ENCODE data around the gene CES5A.

Gene CES5A

DNA sequence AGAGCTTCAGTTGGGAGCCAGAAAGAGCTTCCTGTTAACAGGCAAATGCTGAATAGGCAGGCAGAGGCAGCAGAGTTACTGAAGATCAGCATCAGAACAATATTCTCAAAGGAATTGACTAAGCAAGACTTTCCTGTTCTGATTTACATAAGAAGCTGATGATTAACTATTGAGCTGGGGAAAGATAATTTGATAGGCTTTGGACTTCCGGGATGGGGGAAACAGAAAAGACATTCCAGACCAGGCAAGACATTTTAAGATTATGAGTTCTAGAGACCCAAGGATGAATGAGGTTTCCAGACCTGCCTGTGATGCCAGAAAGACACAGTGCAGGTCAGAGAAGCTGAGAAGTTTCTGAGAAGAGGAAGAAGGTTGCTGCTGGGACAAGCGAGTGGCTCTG is at the start of gene CES5A:
Gene CES5A (minus strand): TSS at position 101 of the 400 bp plus-strand sequence. CDS start 152 bp downstream, outside the sequence.
- no peak for DNase-seq
- no peak within 1 kb of the TSS for H3K27ac ChIP-seq
- no peaks in the 10 kb centered on the region for H3K36me3 ChIP-seq (replicated peaks)
- H3K4me3 ChIP-seq (ENCODE audit: low read depth, low read length), result no peak within 1 kb of the TSS
- TF ChIP-seq, protein P1, sequence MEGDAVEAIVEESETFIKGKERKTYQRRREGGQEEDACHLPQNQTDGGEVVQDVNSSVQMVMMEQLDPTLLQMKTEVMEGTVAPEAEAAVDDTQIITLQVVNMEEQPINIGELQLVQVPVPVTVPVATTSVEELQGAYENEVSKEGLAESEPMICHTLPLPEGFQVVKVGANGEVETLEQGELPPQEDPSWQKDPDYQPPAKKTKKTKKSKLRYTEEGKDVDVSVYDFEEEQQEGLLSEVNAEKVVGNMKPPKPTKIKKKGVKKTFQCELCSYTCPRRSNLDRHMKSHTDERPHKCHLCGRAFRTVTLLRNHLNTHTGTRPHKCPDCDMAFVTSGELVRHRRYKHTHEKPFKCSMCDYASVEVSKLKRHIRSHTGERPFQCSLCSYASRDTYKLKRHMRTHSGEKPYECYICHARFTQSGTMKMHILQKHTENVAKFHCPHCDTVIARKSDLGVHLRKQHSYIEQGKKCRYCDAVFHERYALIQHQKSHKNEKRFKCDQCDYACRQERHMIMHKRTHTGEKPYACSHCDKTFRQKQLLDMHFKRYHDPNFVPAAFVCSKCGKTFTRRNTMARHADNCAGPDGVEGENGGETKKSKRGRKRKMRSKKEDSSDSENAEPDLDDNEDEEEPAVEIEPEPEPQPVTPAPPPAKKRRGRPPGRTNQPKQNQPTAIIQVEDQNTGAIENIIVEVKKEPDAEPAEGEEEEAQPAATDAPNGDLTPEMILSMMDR (IDR thresholded peaks at IDR 0.05; ENCODE audit: low read depth, low read length, missing control alignments), result no peak
- in situ Hi-C loops (cut with HindIII; ENCODE audit: low pct_ligation_motif_present, low sequenced_read_pairs), result no loop called here
- no peaks in the 10 kb centered on the region for H3K27me3 ChIP-seq (replicated peaks)

- in situ Hi-C loops (cut with HindIII; ENCODE audit: low pct_ligation_motif_present, low sequenced_read_pairs), result no loop called here
- DNase-seq, result no peak
- TF ChIP-seq, protein P1 (IDR thresholded peaks at IDR 0.05; ENCODE audit: low read depth, low read length, missing control alignments), result no peak
- H3K36me3 ChIP-seq (replicated peaks), result no peaks in the 10 kb centered on the region
- H3K4me3 ChIP-seq (ENCODE audit: low read depth, low read length), result no peak overlapping the region
- H3K27ac ChIP-seq, result no peak overlapping the region
- H3K27me3 ChIP-seq (replicated peaks), result no peaks in the 10 kb centered on the region
These were observed 47.5 kb upstream of the CES5A start for GRCh38 chr16:55922662-55923061.

DNA sequence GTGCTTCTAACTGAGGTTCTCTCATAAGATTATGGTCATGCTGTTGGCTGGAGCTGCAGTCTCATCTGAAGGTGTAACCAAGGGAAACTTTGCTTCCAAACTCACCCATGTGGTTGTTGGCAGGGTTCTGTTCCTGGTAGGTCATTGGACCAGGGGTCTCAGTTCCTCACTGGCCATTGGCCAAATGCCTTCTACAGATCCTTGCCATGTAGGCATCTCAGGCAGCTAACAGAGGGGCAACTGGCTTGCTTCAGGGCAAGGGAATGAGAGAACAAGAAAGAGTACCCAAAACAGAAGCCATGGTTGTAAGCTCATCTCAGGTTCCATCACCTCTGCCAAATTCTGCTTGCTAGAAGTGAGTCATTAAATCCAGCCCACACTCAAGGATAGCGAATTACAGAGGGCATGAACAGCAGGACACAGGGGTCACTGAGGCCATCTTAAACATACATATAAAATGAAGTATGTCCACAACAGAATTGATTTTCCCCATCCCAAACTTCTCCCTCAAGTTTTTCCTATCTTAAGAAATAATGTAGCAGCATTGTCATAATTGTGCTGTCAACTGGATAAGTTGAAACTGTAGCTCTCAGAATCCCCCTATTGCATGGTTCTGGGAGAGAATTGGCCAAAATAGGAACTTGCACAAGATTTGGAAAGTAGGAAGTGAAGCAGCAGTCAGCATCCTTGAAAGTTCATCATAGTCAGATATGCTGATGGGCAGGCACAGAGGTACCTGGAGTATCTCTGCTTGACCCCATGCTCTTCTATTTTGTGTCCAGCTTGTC is 42.4 kb upstream of the CES5A start:
- Histone ChIP-seq H3K36me3 (replicated peaks) (no peaks in the 10 kb centered on the region), H3K27ac (no peak overlapping the region), H3K27me3 (replicated peaks) (no peaks in the 10 kb centered on the region), H3K4me3 (ENCODE audit: low read depth, low read length) (no peak overlapping the region)
- in situ Hi-C loops (cut with HindIII; ENCODE audit: low pct_ligation_motif_present, low sequenced_read_pairs), result no loop called here
- TF ChIP-seq, protein P1 (IDR thresholded peaks at IDR 0.05; ENCODE audit: low read depth, low read length, missing control alignments), result no peak
- DNase-seq, result no peak

GRCh38 chr16:55915096-55915827 is 40.1 kb upstream of the CES5A start:
- TF ChIP-seq, protein P1 (IDR thresholded peaks at IDR 0.05; ENCODE audit: low read depth, low read length, missing control alignments), result no peak
- in situ Hi-C loops (cut with HindIII; ENCODE audit: low pct_ligation_motif_present, low sequenced_read_pairs), result no loop called here

GRCh38 chr16:55914383-55914782 is 39.2 kb upstream of the CES5A start:
- no peak overlapping the region for H3K4me3 ChIP-seq (ENCODE audit: low read depth, low read length)
- TF ChIP-seq, protein P1 (IDR thresholded peaks at IDR 0.05; ENCODE audit: low read depth, low read length, missing control alignments), result no peak
- H3K27ac ChIP-seq, result no peak overlapping the region
- H3K36me3 ChIP-seq (replicated peaks), result no peaks in the 10 kb centered on the region
- no peak for DNase-seq
- H3K27me3 ChIP-seq (replicated peaks), result no peaks in the 10 kb centered on the region
- in situ Hi-C loops (cut with HindIII; ENCODE audit: low pct_ligation_motif_present, low sequenced_read_pairs), result no loop called here

More at GRCh38 chr16:55915096-55915827, 40.1 kb upstream of the CES5A start:
- Histone ChIP-seq H3K27ac (no peak overlapping the region), H3K27me3 (replicated peaks) (no peaks in the 10 kb centered on the region), H3K36me3 (replicated peaks) (no peaks in the 10 kb centered on the region), H3K4me3 (ENCODE audit: low read depth, low read length) (no peak overlapping the region)
- no peak for DNase-seq
